Right hindlimb (tissue), 1 donor: ENCODE measurements around the gene EDEM2.
"Not testable (repeated sequence)": the region's sequence is repeated elsewhere in the genome, so short reads cannot be mapped to it uniquely, and the experiment has no call there.

Experiments
- DNase-seq: peaks from one replicate; pipeline ENCODE4 v3.0.0-alpha.2; 2018

The EDEM2 gene

GRCh38 chr20:35085477-35086225 lies 61.5 kb downstream of the EDEM2 start:
- DNase-seq = no peak

GRCh38 chr20:35084998-35085397 lies 62.1 kb downstream of the EDEM2 start:
- DNase-seq = no peak

GRCh38 chr20:35080348-35080642 lies 66.8 kb downstream of the EDEM2 start:
- not testable (repeated sequence) for DNase-seq

GRCh38 chr20:35079472-35080347 lies 67.4 kb downstream of the EDEM2 start:
- DNase-seq = no peak

- DNase-seq = no peak
These were observed 69.3 kb downstream of the EDEM2 start for GRCh38 chr20:35077872-35078271.

GRCh38 chr20:35077341-35077740 lies 69.8 kb downstream of the EDEM2 start:
- DNase-seq = no peak

- not testable (repeated sequence) for DNase-seq
These were observed 75.5 kb downstream of the EDEM2 start for GRCh38 chr20:35071436-35072153.

- no peak for DNase-seq
These were observed 80.9 kb downstream of the EDEM2 start for GRCh38 chr20:35066194-35066593.
